ENCODE data around the gene FXR2. TPM values are rescaled to one million over a fixed set of nuclear protein-coding genes. Genes with fewer than 3 reads are reported as not detected.
A peak's percentile ranks its signal among the peaks of the same experiment; 100 is the strongest.

Gene FXR2
- total RNA-seq, 1 experiment from 2014 or later, result 35.1 TPM

DNA sequence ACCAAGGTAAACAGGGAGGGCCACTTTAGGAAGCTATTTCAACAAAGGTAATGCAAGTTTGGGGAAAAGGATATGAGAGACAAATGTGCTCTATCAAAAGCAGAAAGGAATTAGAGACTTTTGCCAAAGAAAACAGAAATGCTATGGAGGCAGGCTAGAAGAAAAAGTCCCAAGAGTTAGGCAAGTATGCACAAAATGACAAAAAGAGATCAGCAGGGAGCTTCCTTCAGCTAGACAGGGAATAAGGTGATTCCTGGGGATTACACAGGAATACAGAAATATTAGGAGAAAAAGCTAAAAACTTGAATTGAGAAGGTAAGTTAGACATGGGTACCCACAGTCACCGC is 2.4 kb downstream of the FXR2 start (continued):
- TF ChIP-seq ZNF671 (CRISPR knock-in tag; IDR thresholded peaks at IDR 0.05) (no peak), JUN (CRISPR knock-in tag; IDR thresholded peaks at IDR 0.05) (no peak), STAT6 (CRISPR knock-in tag; conservative IDR thresholded peaks at IDR 0.05; ENCODE audit: low read depth) (no peak), ATF6 (CRISPR knock-in tag; IDR thresholded peaks at IDR 0.05) (no peak), MAX (CRISPR knock-in tag; IDR thresholded peaks at IDR 0.05) (no peak), ZNF416 (CRISPR knock-in tag; IDR thresholded peaks at IDR 0.05) (no peak), RORB (CRISPR knock-in tag; IDR thresholded peaks at IDR 0.05) (no peak)

GRCh38 chr17:7611635-7612293 is 2.9 kb downstream of the FXR2 start:
- Mint-ChIP-seq H3K9me3 (no peaks in the 10 kb centered on the region), H3K27me3 (ENCODE audit: low read depth) (no peaks in the 10 kb centered on the region), H3K4me1 (peaks cover 22% of the 10 kb centered on the region), H3K36me3 (peaks cover 6% of the 10 kb centered on the region; the same call in 1 of the 2 replicates), H3K4me3 (peak overlapping the region; percentile 83), H3K27ac (no peak overlapping the region)
- ChIA-PET CTCF (interaction anchor here (0.6 to 4.2 kb wide), 4 partner anchors 22 to 51 kb away, joined by 3 to 20 read pairs (median 3); partner anchors contain the start of genes ATP1B2 and SOX15), POLR2A (interaction anchor here (1.2 kb wide), 1 partner anchor 74 kb away, joined by 3 read pairs; no protein-coding TSS in a partner anchor)
- ATAC-seq (no peak), DNase-seq (ENCODE audit: low spot score) (no peak)
- TF ChIP-seq ZNF317 (CRISPR knock-in tag; IDR thresholded peaks at IDR 0.05; ENCODE audit: borderline replicate concordance, low read depth), result no peak
- TF ChIP-seq RORB (CRISPR knock-in tag; IDR thresholded peaks at IDR 0.05), result no peak
- TF ChIP-seq, protein P1, sequence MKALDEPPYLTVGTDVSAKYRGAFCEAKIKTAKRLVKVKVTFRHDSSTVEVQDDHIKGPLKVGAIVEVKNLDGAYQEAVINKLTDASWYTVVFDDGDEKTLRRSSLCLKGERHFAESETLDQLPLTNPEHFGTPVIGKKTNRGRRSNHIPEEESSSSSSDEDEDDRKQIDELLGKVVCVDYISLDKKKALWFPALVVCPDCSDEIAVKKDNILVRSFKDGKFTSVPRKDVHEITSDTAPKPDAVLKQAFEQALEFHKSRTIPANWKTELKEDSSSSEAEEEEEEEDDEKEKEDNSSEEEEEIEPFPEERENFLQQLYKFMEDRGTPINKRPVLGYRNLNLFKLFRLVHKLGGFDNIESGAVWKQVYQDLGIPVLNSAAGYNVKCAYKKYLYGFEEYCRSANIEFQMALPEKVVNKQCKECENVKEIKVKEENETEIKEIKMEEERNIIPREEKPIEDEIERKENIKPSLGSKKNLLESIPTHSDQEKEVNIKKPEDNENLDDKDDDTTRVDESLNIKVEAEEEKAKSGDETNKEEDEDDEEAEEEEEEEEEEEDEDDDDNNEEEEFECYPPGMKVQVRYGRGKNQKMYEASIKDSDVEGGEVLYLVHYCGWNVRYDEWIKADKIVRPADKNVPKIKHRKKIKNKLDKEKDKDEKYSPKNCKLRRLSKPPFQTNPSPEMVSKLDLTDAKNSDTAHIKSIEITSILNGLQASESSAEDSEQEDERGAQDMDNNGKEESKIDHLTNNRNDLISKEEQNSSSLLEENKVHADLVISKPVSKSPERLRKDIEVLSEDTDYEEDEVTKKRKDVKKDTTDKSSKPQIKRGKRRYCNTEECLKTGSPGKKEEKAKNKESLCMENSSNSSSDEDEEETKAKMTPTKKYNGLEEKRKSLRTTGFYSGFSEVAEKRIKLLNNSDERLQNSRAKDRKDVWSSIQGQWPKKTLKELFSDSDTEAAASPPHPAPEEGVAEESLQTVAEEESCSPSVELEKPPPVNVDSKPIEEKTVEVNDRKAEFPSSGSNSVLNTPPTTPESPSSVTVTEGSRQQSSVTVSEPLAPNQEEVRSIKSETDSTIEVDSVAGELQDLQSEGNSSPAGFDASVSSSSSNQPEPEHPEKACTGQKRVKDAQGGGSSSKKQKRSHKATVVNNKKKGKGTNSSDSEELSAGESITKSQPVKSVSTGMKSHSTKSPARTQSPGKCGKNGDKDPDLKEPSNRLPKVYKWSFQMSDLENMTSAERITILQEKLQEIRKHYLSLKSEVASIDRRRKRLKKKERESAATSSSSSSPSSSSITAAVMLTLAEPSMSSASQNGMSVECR (CRISPR knock-in tag; IDR thresholded peaks at IDR 0.05; ENCODE audit: borderline replicate concordance), result no peak
- TF ChIP-seq, protein P2, sequence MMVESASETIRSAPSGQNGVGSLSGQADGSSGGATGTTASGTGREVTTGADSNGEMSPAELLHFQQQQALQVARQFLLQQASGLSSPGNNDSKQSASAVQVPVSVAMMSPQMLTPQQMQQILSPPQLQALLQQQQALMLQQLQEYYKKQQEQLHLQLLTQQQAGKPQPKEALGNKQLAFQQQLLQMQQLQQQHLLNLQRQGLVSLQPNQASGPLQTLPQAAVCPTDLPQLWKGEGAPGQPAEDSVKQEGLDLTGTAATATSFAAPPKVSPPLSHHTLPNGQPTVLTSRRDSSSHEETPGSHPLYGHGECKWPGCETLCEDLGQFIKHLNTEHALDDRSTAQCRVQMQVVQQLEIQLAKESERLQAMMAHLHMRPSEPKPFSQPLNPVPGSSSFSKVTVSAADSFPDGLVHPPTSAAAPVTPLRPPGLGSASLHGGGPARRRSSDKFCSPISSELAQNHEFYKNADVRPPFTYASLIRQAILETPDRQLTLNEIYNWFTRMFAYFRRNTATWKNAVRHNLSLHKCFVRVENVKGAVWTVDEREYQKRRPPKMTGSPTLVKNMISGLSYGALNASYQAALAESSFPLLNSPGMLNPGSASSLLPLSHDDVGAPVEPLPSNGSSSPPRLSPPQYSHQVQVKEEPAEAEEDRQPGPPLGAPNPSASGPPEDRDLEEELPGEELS (CRISPR knock-in tag; IDR thresholded peaks at IDR 0.05), result no peak
- TF ChIP-seq, protein P3, sequence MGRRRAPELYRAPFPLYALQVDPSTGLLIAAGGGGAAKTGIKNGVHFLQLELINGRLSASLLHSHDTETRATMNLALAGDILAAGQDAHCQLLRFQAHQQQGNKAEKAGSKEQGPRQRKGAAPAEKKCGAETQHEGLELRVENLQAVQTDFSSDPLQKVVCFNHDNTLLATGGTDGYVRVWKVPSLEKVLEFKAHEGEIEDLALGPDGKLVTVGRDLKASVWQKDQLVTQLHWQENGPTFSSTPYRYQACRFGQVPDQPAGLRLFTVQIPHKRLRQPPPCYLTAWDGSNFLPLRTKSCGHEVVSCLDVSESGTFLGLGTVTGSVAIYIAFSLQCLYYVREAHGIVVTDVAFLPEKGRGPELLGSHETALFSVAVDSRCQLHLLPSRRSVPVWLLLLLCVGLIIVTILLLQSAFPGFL (CRISPR knock-in tag; IDR thresholded peaks at IDR 0.05; ENCODE audit: borderline replicate concordance), result no peak
- TF ChIP-seq, protein P4, sequence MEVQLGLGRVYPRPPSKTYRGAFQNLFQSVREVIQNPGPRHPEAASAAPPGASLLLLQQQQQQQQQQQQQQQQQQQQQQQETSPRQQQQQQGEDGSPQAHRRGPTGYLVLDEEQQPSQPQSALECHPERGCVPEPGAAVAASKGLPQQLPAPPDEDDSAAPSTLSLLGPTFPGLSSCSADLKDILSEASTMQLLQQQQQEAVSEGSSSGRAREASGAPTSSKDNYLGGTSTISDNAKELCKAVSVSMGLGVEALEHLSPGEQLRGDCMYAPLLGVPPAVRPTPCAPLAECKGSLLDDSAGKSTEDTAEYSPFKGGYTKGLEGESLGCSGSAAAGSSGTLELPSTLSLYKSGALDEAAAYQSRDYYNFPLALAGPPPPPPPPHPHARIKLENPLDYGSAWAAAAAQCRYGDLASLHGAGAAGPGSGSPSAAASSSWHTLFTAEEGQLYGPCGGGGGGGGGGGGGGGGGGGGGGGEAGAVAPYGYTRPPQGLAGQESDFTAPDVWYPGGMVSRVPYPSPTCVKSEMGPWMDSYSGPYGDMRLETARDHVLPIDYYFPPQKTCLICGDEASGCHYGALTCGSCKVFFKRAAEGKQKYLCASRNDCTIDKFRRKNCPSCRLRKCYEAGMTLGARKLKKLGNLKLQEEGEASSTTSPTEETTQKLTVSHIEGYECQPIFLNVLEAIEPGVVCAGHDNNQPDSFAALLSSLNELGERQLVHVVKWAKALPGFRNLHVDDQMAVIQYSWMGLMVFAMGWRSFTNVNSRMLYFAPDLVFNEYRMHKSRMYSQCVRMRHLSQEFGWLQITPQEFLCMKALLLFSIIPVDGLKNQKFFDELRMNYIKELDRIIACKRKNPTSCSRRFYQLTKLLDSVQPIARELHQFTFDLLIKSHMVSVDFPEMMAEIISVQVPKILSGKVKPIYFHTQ (CRISPR knock-in tag; IDR thresholded peaks at IDR 0.05), result no peak
- TF ChIP-seq, protein P5, sequence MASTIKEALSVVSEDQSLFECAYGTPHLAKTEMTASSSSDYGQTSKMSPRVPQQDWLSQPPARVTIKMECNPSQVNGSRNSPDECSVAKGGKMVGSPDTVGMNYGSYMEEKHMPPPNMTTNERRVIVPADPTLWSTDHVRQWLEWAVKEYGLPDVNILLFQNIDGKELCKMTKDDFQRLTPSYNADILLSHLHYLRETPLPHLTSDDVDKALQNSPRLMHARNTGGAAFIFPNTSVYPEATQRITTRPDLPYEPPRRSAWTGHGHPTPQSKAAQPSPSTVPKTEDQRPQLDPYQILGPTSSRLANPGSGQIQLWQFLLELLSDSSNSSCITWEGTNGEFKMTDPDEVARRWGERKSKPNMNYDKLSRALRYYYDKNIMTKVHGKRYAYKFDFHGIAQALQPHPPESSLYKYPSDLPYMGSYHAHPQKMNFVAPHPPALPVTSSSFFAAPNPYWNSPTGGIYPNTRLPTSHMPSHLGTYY (CRISPR knock-in tag; IDR thresholded peaks at IDR 0.05), result no peak
- no peak for TF ChIP-seq ZNF423 (CRISPR knock-in tag; IDR thresholded peaks at IDR 0.05)
- TF ChIP-seq IRF2 (CRISPR knock-in tag; IDR thresholded peaks at IDR 0.05; ENCODE audit: borderline replicate concordance, low read depth), result no peak
- TF ChIP-seq NFE2L1 (CRISPR knock-in tag; IDR thresholded peaks at IDR 0.05), result no peak
